A549 (cell line): ENCODE data around the gene CPE. TPM values are rescaled to one million over a fixed set of nuclear protein-coding genes. Genes with fewer than 3 reads are reported as not detected.

Source experiments
- ATAC-seq, 2 experiments: fragments of 200-7000 bp in 1 of 2; fragments of >200 bp in 1 of 2; cut with Nextera tagmentation in 1 of 2; cut with Tn5 transposase in 1 of 2; 3 replicates each; pipeline versions ENCODE4 v1.8.0 to v1.9.1; 2018 to 2020; ENCODE audit warnings: mild to moderate bottlenecking in 1 of 2, moderate library complexity in 1 of 2
- CTCF ChIA-PET: fragments of 300-600 bp; sonication (Branson Sonifier 250); formaldehyde crosslinking; extraction: SDS; loops from one replicate; lab custom pipeline; 2021; ENCODE audit warnings: antibody characterized with exemption, inconsistent platforms; lab: Yijun Ruan, JAX
- POLR2A ChIA-PET: fragments of 350-600 bp; formaldehyde crosslinking; extraction: SDS; loops from one replicate; lab custom pipeline; 2021; ENCODE audit warnings: antibody characterized with exemption, inconsistent platforms; lab: Yijun Ruan, JAX
- DNase-seq, 2 experiments: peaks; one replicate each; pipeline versions ENCODE4 v3.0.0 to v3.0.0-alpha.2; 2011 to 2016; ENCODE audit warnings: low read depth in 1 of 2, low spot score in 1 of 2
- FAIRE-seq: peaks from 2 replicates; lab custom pipeline; 2011; peaks lifted over from hg19 to GRCh38; lab: Jason Lieb, UNC
- H3K27ac ChIP-seq, 2 experiments: fragments of >200 bp; sonication (Bioruptor Twin); formaldehyde crosslinking; 3 replicates each; pipeline ENCODE4 v1.5.1; 2016 to 2017
- H3K4me1 ChIP-seq: fragments of >200 bp; sonication (Bioruptor Twin); formaldehyde crosslinking; 3 replicates; pipeline ENCODE4 v1.6.1; 2016
- H3K4me2 ChIP-seq: fragments of >200 bp; sonication (Bioruptor Twin); formaldehyde crosslinking; 3 replicates; pipeline ENCODE4 v1.6.1; 2016
- H3K4me3 ChIP-seq: fragments of >200 bp; sonication (Bioruptor Twin); formaldehyde crosslinking; 3 replicates; pipeline ENCODE4 v1.5.1; 2016
- H3K9me3 ChIP-seq: fragments of >200 bp; sonication (Bioruptor Twin); formaldehyde crosslinking; 3 replicates; pipeline ENCODE4 v1.6.1; 2016
- BHLHE40 ChIP-seq: IDR thresholded peaks from 2 replicates; pipeline ENCODE4 v1.6.1; 2012; ENCODE audit warnings: low read depth, low read length, inconsistent platforms
- CBX8 ChIP-seq: fragments of 200-600 bp; sonication (generic); IDR thresholded peaks from 2 replicates; pipeline ENCODE4 v1.6.1; 2016
- CEBPB ChIP-seq, 2 experiments: fragments of >200 bp in 1 of 2; sonication (Bioruptor Twin) in 1 of 2; formaldehyde crosslinking in 1 of 2; IDR thresholded peaks; 2 replicates each; pipeline ENCODE4 v1.6.1; 2012 to 2016
- CHD2 ChIP-seq: fragments of 150-350 bp; IDR thresholded peaks from 2 replicates; pipeline ENCODE4 v1.6.1; 2014; ENCODE audit warnings: low read length; ENCODE audit not compliant: partially characterized antibody
- CHD4 ChIP-seq: fragments of 200-600 bp; sonication (generic); IDR thresholded peaks from 2 replicates; pipeline ENCODE4 v1.6.1; 2016; ENCODE audit warnings: antibody characterized with exemption, mild to moderate bottlenecking, borderline replicate concordance
- EHF ChIP-seq: fragments of 250-450 bp; sonication (Bioruptor Pico); IDR thresholded peaks from 2 replicates; pipeline ENCODE4 v1.5.0; 2020; ENCODE audit warnings: mild to moderate bottlenecking
- EHMT2 ChIP-seq: fragments of 200-600 bp; sonication (generic); IDR thresholded peaks from 2 replicates; pipeline ENCODE4 v1.6.1; 2016; ENCODE audit warnings: antibody characterized with exemption, low read depth, mild to moderate bottlenecking, moderate library complexity
- EP300 ChIP-seq, 2 experiments: fragments of >200 bp; sonication (Bioruptor Twin); formaldehyde crosslinking; IDR thresholded peaks; 2 replicates in 1 of 2; 3 replicates in 1 of 2; pipeline ENCODE4 v1.6.1; 2016 to 2017
- FOSB ChIP-seq: fragments of 250-450 bp; sonication (Bioruptor Pico); IDR thresholded peaks from 2 replicates; pipeline ENCODE4 v1.5.0; 2020; ENCODE audit warnings: mild to moderate bottlenecking, moderate library complexity
- FOSL2 ChIP-seq, 2 experiments: fragments of 450-650 bp in 1 of 2; fragments of >200 bp in 1 of 2; sonication (Bioruptor Twin) in 1 of 2; formaldehyde crosslinking; IDR thresholded peaks; 2 replicates each; pipeline versions ENCODE4 v1.5.0 to v1.6.1; 2016 to 2020; ENCODE audit warnings: mild to moderate bottlenecking in 1 of 2, moderate library complexity in 1 of 2
- GATA3 ChIP-seq: IDR thresholded peaks from 2 replicates; pipeline ENCODE4 v1.6.1; 2012; ENCODE audit warnings: borderline replicate concordance
- HDAC2 ChIP-seq: fragments of 200-600 bp; sonication (generic); IDR thresholded peaks from 2 replicates; pipeline ENCODE4 v1.6.1; 2016
- HEYL ChIP-seq: fragments of 250-450 bp; sonication (Bioruptor Pico); IDR thresholded peaks from 2 replicates; pipeline ENCODE4 v1.8.0; 2021; ENCODE audit warnings: mild to moderate bottlenecking, moderate library complexity
- HOXA7 ChIP-seq: fragments of 250-450 bp; sonication (Bioruptor Pico); IDR thresholded peaks from 2 replicates; pipeline ENCODE4 v1.5.0; 2020; ENCODE audit warnings: mild to moderate bottlenecking, moderate library complexity
- MAFK ChIP-seq: fragments of 450-650 bp; IDR thresholded peaks from 2 replicates; pipeline ENCODE4 v1.6.1; 2014; ENCODE audit not compliant: partially characterized antibody
- MAX ChIP-seq: IDR thresholded peaks from 2 replicates; pipeline ENCODE4 v1.6.1; 2012
- NR3C1 ChIP-seq: fragments of >200 bp; sonication (Bioruptor Twin); formaldehyde crosslinking; IDR thresholded peaks from 3 replicates; pipeline ENCODE4 v1.6.1; 2017
- PHF8 ChIP-seq: fragments of 200-600 bp; sonication (generic); IDR thresholded peaks from 2 replicates; pipeline ENCODE4 v1.6.1; 2016; ENCODE audit warnings: low read depth, mild to moderate bottlenecking, antibody characterized with exemption, moderate library complexity, borderline replicate concordance
- RCOR1 ChIP-seq: fragments of 150-350 bp; IDR thresholded peaks from 2 replicates; pipeline ENCODE4 v1.6.1; 2014; ENCODE audit warnings: antibody characterized with exemption, low read length, low read depth
- RNF2 ChIP-seq: fragments of 200-600 bp; sonication (generic); IDR thresholded peaks from 2 replicates; pipeline ENCODE4 v1.6.1; 2016; ENCODE audit warnings: low read depth, mild to moderate bottlenecking, antibody characterized with exemption, moderate library complexity, borderline replicate concordance
- SMC3 ChIP-seq: fragments of >200 bp; sonication (Bioruptor Twin); formaldehyde crosslinking; IDR thresholded peaks from 3 replicates; pipeline ENCODE4 v1.6.1; 2018; ENCODE audit warnings: inconsistent platforms
- USF2 ChIP-seq: fragments of 450-650 bp; IDR thresholded peaks from 2 replicates; pipeline ENCODE4 v1.6.1; 2014; ENCODE audit warnings: antibody characterized with exemption
- ZSCAN20 ChIP-seq: fragments of 250-450 bp; sonication (Bioruptor Pico); IDR thresholded peaks from 2 replicates; pipeline ENCODE4 v1.8.0; 2022; ENCODE audit warnings: mild to moderate bottlenecking, moderate library complexity
- WGBS: methylation state at CpG from one replicate; pipeline ENCODE4 v1.1.6; 2017; ENCODE audit errors: missing lambda C conversion rate; 5-methylcytosine and 5-hydroxymethylcytosine counted together
- polyA plus RNA-seq, 4 experiments: library from polyadenylated mRNA; depleted of rRNA in 3 of 4; stranded (reverse); fragments of >200 nt; fragmentation: RNase III in 1 of 4; extraction: RNeasy Plus Mini Kit Qiagen cat#74134 plus additional on column Dnase treatment in 1 of 4; gene quantifications; 2 replicates in 3 of 4; 3 replicates in 1 of 4; pipeline ENCODE4 v1.2.3, GENCODE V29; 2011 to 2017
- TF ChIP-seq, protein P1 (sequence below): fragments of 250-450 bp; sonication (Bioruptor Pico); IDR thresholded peaks from 2 replicates; pipeline ENCODE4 v1.5.0; 2020; ENCODE audit warnings: low read depth, mild to moderate bottlenecking, moderate library complexity
- TF ChIP-seq, protein P2 (sequence below): IDR thresholded peaks from 2 replicates; pipeline ENCODE4 v1.6.1; 2012

Gene CPE
- polyA plus RNA-seq, 2 of the 4 experiments (the other 2 are of a cell fraction): 1.6 to 1.9 TPM

GRCh38 chr4:165388756-165389155, 9.9 kb downstream of the CPE start:
- TF ChIP-seq SMC3: no peak
- TF ChIP-seq HEYL (CRISPR knock-in tag): no peak
- no peak for TF ChIP-seq RCOR1
- TF ChIP-seq, protein P1, sequence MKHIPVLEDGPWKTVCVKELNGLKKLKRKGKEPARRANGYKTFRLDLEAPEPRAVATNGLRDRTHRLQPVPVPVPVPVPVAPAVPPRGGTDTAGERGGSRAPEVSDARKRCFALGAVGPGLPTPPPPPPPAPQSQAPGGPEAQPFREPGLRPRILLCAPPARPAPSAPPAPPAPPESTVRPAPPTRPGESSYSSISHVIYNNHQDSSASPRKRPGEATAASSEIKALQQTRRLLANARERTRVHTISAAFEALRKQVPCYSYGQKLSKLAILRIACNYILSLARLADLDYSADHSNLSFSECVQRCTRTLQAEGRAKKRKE: no peak
- TF ChIP-seq CHD4: no peak
- no peak for TF ChIP-seq EHMT2
- TF ChIP-seq CHD2: no peak
- no peak for TF ChIP-seq CEBPB (IDR thresholded peaks at IDR 0.05)
- no peak for TF ChIP-seq MAFK
- TF ChIP-seq RNF2: no peak
- TF ChIP-seq GATA3: no peak
- TF ChIP-seq FOSB: no peak
- ChIA-PET CTCF (no interaction called here), POLR2A (no interaction called here)
- H3K4me2 ChIP-seq: no peak overlapping the region
- H3K9me3 ChIP-seq: no peaks in the 10 kb centered on the region
- FAIRE-seq: no peak
- ATAC-seq: no peak
- no peak for DNase-seq
- H3K4me3 ChIP-seq: no peak overlapping the region
- no peaks in the 10 kb centered on the region for H3K4me1 ChIP-seq
- H3K27ac ChIP-seq: no peak overlapping the region

- H3K4me2 ChIP-seq: no peak overlapping the region
- POLR2A ChIA-PET: no interaction called here
- H3K4me3 ChIP-seq: no peak overlapping the region
- no peak for ATAC-seq
- no peak overlapping the region for H3K27ac ChIP-seq
- no peak for DNase-seq
- no peak for TF ChIP-seq FOSB
- no peak for TF ChIP-seq ZSCAN20 (CRISPR knock-in tag)
- no peak for TF ChIP-seq HDAC2
- no peak for TF ChIP-seq EHF
- no peak for TF ChIP-seq CBX8
- no peak for TF ChIP-seq GATA3
- TF ChIP-seq, protein P2, sequence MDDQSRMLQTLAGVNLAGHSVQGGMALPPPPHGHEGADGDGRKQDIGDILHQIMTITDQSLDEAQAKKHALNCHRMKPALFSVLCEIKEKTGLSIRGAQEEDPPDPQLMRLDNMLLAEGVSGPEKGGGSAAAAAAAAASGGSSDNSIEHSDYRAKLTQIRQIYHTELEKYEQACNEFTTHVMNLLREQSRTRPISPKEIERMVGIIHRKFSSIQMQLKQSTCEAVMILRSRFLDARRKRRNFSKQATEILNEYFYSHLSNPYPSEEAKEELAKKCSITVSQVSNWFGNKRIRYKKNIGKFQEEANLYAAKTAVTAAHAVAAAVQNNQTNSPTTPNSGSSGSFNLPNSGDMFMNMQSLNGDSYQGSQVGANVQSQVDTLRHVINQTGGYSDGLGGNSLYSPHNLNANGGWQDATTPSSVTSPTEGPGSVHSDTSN: no peak
- TF ChIP-seq BHLHE40: no peak
- no peak for TF ChIP-seq HOXA7
- TF ChIP-seq CHD4: no peak
- TF ChIP-seq EP300 (IDR thresholded peaks at IDR 0.05): no peak
- TF ChIP-seq USF2: no peak
- no peak for TF ChIP-seq NR3C1
- no peak for TF ChIP-seq MAFK
- TF ChIP-seq, all 56 proteins: peak for 0
- no peaks in the 10 kb centered on the region for H3K9me3 ChIP-seq
- CTCF ChIA-PET: interaction anchor here (1.0 kb wide), 1 partner anchor 10 kb away, joined by 4 read pairs; no protein-coding TSS in a partner anchor
- H3K4me1 ChIP-seq: no peaks in the 10 kb centered on the region
- no peak for FAIRE-seq
Measured at GRCh38 chr4:165393051-165393450, 14.2 kb downstream of the CPE start.

- Histone ChIP-seq H3K27ac (no peak overlapping the region), H3K9me3 (no peaks in the 10 kb centered on the region), H3K4me3 (no peak overlapping the region), H3K4me2 (no peak overlapping the region), H3K4me1 (no peaks in the 10 kb centered on the region)
- ChIA-PET POLR2A (no interaction called here), CTCF (interaction anchor here (1.0 kb wide), 1 partner anchor 9 kb away, joined by 4 read pairs; no protein-coding TSS in a partner anchor)
- no peak for DNase-seq
- no peak for ATAC-seq
- FAIRE-seq: no peak
- 68% methylated on average over 2 of the region's 2 CpGs for WGBS
- TF ChIP-seq EHMT2 (no peak), FOSL2 (IDR thresholded peaks at IDR 0.05) (no peak), FOSL2 (CRISPR knock-in tag; IDR thresholded peaks at IDR 0.05) (no peak), MAX (no peak), PHF8 (no peak), CEBPB (IDR thresholded peaks at IDR 0.05) (no peak)
Measured at GRCh38 chr4:165393704-165394103, 14.9 kb downstream of the CPE start.
